Measurements from ENCODE around the gene GJA9.
A peak's percentile ranks its signal among the peaks of the same experiment; 100 is the strongest.
"Not testable (repeated sequence)": the region's sequence is repeated elsewhere in the genome, so short reads cannot be mapped to it uniquely, and the experiment has no call there.

The GJA9 gene

DNA sequence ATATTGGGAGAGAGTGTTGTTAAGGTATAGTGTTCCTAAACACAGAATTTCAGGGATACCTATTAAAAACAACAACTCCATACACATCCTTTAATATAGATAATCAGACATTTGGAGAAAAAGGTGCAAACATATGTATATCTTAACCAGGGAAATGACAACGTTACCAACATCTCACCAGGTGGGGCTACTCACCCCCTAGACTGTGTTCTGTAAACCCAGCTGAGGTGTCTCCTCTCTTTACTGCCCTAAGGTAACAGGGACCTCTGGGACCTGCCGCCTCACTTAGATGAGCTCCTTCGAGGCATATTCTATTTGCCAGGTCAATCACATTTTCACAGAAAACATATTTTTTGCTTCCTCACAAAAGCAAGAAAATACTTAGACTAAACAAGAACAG is 35.2 kb downstream of the GJA9 start:
- Histone ChIP-seq H3K36me3 (ENCODE audit: insufficient read depth, low read length) (peaks cover 63% of the 10 kb centered on the region), H3K4me3 (ENCODE audit: low read length) (no peak overlapping the region), H3K9ac (ENCODE audit: low read depth, low read length) (no peak overlapping the region), H3K9me3 (replicated peaks; ENCODE audit: low read length) (no peaks in the 10 kb centered on the region), H3K4me1 (ENCODE audit: control insufficient read depth, insufficient read depth, low read length) (no peaks in the 10 kb centered on the region), H3K4me2 (ENCODE audit: low read length) (no peak overlapping the region), H3K27me3 (ENCODE audit: control insufficient read depth, insufficient read depth, low read length) (no peaks in the 10 kb centered on the region)

DNA sequence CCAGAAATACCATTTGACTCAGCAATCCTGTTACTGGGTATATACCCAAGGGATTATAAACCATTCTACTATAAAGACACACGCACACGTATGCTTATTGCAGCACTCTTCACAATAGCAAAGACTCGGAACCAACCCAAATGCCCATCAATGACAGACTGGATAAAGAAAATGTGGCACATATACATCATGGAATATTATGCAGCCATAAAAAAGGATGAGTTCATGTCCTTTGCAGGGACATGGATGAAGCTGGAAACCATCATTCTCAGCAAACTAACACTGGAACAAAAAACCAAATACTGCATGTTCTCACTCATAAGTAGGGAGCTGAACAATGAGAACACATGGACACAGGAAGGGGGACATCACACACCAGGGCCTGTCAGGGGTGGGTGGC is 36.3 kb downstream of the GJA9 start:
- not testable (repeated sequence) for H3K27me3 ChIP-seq (ENCODE audit: control insufficient read depth, insufficient read depth, low read length); H3K9me3 ChIP-seq (replicated peaks; ENCODE audit: low read length); H3K4me3 ChIP-seq (ENCODE audit: low read length); H3K4me2 ChIP-seq (ENCODE audit: low read length); H3K4me1 ChIP-seq (ENCODE audit: control insufficient read depth, insufficient read depth, low read length); H3K9ac ChIP-seq (ENCODE audit: low read depth, low read length)
- peaks cover 60% of the 10 kb centered on the region for H3K36me3 ChIP-seq (ENCODE audit: insufficient read depth, low read length)

DNA sequence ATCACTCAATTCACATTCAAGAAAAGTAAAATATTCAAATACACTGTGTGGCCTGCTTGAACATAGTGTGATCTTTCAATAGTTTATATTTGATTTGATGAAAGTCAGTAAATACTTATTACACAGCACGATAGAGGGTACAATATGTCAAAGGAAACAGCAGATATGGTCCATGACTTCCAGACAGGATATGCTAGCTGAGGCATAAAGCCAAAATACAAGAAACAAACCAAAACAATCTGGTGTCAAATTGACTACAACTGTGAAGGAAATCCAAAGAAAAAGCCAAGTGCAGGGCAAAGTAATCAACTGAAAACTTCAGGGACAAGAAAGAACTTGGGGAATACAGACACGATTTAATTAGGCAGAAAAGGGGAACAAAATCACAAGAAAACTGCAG is 41.1 kb downstream of the GJA9 start:
- Histone ChIP-seq H3K4me2 (ENCODE audit: low read length) (no peak overlapping the region), H3K36me3 (ENCODE audit: insufficient read depth, low read length) (peaks cover 51% of the 10 kb centered on the region), H3K9ac (ENCODE audit: low read depth, low read length) (no peak overlapping the region), H3K9me3 (replicated peaks; ENCODE audit: low read length) (no peaks in the 10 kb centered on the region), H3K4me3 (ENCODE audit: low read length) (no peak overlapping the region), H3K4me1 (ENCODE audit: control insufficient read depth, insufficient read depth, low read length) (no peaks in the 10 kb centered on the region), H3K27me3 (ENCODE audit: control insufficient read depth, insufficient read depth, low read length) (no peaks in the 10 kb centered on the region)

DNA sequence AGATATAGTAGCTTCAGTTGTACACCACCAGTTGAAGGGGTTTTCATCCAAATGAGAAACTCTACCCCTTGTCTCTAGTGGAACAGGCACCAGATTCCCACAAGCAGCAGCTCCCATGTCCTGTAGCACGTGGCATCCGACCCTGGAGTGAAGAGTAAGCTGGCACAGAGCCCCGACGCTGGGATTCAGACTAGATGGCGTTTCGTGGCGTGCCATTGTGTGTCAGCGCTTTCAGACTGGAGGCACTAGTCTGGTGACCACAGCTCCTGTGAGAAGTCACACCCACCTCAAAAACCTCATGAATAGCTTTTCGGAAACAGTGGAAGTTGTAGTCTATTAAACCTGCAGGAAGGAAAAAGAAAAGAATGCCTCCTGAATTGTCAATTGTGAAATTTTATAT is 42.0 kb downstream of the GJA9 start:
- no peak overlapping the region for H3K4me2 ChIP-seq (ENCODE audit: low read length)
- no peaks in the 10 kb centered on the region for H3K27me3 ChIP-seq (ENCODE audit: control insufficient read depth, insufficient read depth, low read length)
- no peaks in the 10 kb centered on the region for H3K4me1 ChIP-seq (ENCODE audit: control insufficient read depth, insufficient read depth, low read length)
- no peaks in the 10 kb centered on the region for H3K9me3 ChIP-seq (replicated peaks; ENCODE audit: low read length)
- H3K36me3 ChIP-seq (ENCODE audit: insufficient read depth, low read length) = peaks cover 44% of the 10 kb centered on the region
- no peak overlapping the region for H3K4me3 ChIP-seq (ENCODE audit: low read length)
- H3K9ac ChIP-seq (ENCODE audit: low read depth, low read length) = no peak overlapping the region

DNA sequence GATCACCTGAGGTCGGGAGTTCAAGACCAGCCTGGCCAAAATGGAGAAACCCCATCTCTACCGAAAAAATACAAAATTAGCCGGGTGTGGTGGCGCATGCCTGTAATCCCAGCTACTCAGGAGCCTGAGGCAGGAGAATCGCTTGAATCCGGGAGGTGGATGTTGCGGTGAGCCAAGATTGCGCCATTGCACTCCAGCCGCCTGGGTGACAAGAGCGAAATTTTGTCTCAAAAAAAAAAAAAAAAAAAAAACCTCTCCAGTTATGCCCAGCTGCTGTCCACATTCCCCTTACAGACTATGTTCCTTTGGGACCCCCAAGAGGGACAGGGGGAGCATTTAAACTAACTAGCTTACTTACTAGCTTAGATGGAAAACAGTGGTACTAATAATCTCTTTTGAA is 45.1 kb downstream of the GJA9 start:
- H3K9ac ChIP-seq (ENCODE audit: low read depth, low read length); H3K9me3 ChIP-seq (replicated peaks; ENCODE audit: low read length); H3K4me2 ChIP-seq (ENCODE audit: low read length); H3K4me1 ChIP-seq (ENCODE audit: control insufficient read depth, insufficient read depth, low read length); H3K4me3 ChIP-seq (ENCODE audit: low read length): not testable (repeated sequence)
- H3K36me3 ChIP-seq (ENCODE audit: insufficient read depth, low read length) = peaks cover 28% of the 10 kb centered on the region
- peaks cover 18% of the 10 kb centered on the region for H3K27me3 ChIP-seq (ENCODE audit: control insufficient read depth, insufficient read depth, low read length)

DNA sequence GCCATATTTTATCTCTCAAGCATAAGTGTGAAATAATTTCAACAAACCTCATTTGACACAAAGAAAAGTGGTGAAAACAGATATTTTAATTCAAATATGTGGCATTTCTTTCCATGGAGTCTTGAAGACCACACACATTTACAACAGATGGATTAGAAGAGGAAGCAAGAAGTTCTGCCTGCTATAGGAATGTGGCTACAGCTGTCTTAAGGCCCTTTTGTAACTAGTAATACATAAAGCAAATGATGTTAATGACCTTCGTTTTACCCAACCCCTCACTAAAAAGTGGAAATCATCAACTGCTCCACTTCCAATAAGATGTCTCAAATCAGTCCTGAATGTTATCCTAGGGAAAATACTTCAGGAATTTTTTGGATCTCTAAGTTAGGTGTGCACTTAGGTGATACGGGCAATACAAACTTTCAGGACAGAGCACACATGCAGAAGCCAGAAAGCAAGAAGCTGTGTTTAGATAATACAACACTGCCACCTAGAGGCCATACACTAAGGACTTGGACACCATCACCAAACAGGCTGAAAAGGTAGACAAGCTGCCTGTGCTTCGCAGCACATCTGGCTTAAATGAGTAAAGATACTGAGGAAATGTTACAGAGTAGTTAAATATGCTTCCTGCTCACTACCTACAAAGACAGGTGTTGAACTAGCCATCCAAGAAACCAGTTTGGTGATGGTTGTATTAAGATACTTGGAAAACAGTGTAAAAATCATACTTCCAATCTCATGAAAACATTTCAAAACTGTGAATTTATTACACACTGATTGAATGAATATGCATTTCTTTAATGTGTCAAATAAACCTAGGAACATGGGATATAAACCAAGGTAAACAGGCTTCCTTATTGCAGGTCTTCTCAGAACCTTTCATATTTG is 46.2 kb downstream of the GJA9 start:
- H3K4me1 ChIP-seq (ENCODE audit: control insufficient read depth, insufficient read depth, low read length) = peaks cover 6% of the 10 kb centered on the region
- no peak overlapping the region for H3K9ac ChIP-seq (ENCODE audit: low read depth, low read length)
- peaks cover 26% of the 10 kb centered on the region for H3K27me3 ChIP-seq (ENCODE audit: control insufficient read depth, insufficient read depth, low read length)
- H3K4me3 ChIP-seq (ENCODE audit: low read length) = no peak overlapping the region
- H3K36me3 ChIP-seq (ENCODE audit: insufficient read depth, low read length) = peaks cover 22% of the 10 kb centered on the region
- no peaks in the 10 kb centered on the region for H3K9me3 ChIP-seq (replicated peaks; ENCODE audit: low read length)
- no peak overlapping the region for H3K4me2 ChIP-seq (ENCODE audit: low read length)

DNA sequence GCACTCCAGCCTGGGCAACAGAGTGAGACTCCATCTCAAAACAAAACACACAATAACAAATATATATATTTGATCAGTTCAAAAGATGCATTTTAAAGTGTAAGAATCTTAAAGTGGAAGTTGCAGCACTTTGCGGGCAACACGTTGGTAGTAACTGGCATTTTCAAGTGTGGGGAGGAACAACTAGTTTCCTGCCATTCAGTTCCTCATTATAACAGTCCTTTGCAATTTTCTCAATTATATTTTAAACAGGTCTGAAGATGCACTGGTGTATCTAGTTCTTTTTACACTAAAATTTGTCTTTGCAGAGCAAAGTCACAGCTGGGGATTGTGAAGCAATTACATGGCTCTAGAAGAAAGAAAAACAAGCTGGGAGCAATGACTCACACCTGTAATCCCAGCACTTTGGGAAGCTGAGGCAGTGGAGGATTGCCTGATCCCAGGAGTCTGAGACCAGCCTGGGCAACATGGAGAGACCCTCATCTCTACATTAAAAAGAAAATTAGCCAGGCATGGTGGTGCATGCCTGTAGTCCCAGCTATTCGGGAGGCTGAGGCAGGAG is 47.1 kb downstream of the GJA9 start:
- H3K9ac ChIP-seq (ENCODE audit: low read depth, low read length) = no peak overlapping the region
- H3K9me3 ChIP-seq (replicated peaks; ENCODE audit: low read length) = no peaks in the 10 kb centered on the region
- peaks cover 6% of the 10 kb centered on the region for H3K4me1 ChIP-seq (ENCODE audit: control insufficient read depth, insufficient read depth, low read length)
- peaks cover 34% of the 10 kb centered on the region for H3K27me3 ChIP-seq (ENCODE audit: control insufficient read depth, insufficient read depth, low read length)
- no peak overlapping the region for H3K4me3 ChIP-seq (ENCODE audit: low read length)
- H3K36me3 ChIP-seq (ENCODE audit: insufficient read depth, low read length) = peaks cover 18% of the 10 kb centered on the region
- no peak overlapping the region for H3K4me2 ChIP-seq (ENCODE audit: low read length)

DNA sequence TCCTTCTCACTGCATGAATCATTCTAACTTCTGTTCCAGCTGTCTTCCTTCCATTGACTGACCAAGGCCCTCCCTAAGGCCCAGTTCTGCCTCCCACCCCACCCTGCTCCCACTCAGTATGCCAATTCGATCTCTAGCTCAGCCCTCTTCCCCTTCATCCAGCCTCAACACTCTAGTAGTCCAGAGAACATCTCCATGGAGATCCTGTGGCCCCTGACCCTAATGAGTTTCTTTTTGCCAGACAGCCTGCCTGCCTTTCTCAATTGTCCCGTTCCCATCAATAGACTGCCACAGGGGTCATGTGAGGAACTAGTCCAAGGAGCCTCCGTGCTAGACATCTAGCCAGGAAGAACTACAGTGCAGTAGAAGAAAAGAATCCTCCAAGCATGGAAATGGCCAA is 48.2 kb downstream of the GJA9 start:
- no peak overlapping the region for H3K9ac ChIP-seq (ENCODE audit: low read depth, low read length)
- no peaks in the 10 kb centered on the region for H3K9me3 ChIP-seq (replicated peaks; ENCODE audit: low read length)
- H3K4me2 ChIP-seq (ENCODE audit: low read length) = no peak overlapping the region
- no peak overlapping the region for H3K4me3 ChIP-seq (ENCODE audit: low read length)
- peaks cover 7% of the 10 kb centered on the region for H3K36me3 ChIP-seq (ENCODE audit: insufficient read depth, low read length)
- peaks cover 6% of the 10 kb centered on the region for H3K4me1 ChIP-seq (ENCODE audit: control insufficient read depth, insufficient read depth, low read length)
- H3K27me3 ChIP-seq (ENCODE audit: control insufficient read depth, insufficient read depth, low read length) = peaks cover 38% of the 10 kb centered on the region

DNA sequence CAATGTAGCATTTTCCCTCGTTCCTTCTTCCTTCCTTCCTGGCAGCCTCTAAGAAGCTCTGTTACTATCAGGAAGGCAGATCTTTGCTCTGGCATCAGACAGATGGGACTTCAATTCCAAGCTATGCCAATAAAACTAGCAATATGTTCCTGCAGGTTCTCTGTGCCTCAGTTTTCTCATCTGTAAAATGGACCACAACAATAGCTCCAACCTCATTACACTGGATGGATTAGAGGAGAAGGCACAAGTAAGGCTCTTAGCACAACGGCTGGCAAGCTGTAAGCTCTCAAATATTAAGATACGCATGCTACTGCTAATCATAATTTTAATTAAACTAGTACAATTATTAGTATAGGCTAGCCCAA is 49.0 kb downstream of the GJA9 start:
- Histone ChIP-seq H3K27me3 (ENCODE audit: control insufficient read depth, insufficient read depth, low read length) (peaks cover 44% of the 10 kb centered on the region), H3K36me3 (ENCODE audit: insufficient read depth, low read length) (no peaks in the 10 kb centered on the region), H3K9ac (ENCODE audit: low read depth, low read length) (no peak overlapping the region), H3K4me2 (ENCODE audit: low read length) (peak overlapping the region; percentile 6), H3K4me3 (ENCODE audit: low read length) (no peak overlapping the region), H3K4me1 (ENCODE audit: control insufficient read depth, insufficient read depth, low read length) (peaks cover 6% of the 10 kb centered on the region), H3K9me3 (replicated peaks; ENCODE audit: low read length) (no peaks in the 10 kb centered on the region)

DNA sequence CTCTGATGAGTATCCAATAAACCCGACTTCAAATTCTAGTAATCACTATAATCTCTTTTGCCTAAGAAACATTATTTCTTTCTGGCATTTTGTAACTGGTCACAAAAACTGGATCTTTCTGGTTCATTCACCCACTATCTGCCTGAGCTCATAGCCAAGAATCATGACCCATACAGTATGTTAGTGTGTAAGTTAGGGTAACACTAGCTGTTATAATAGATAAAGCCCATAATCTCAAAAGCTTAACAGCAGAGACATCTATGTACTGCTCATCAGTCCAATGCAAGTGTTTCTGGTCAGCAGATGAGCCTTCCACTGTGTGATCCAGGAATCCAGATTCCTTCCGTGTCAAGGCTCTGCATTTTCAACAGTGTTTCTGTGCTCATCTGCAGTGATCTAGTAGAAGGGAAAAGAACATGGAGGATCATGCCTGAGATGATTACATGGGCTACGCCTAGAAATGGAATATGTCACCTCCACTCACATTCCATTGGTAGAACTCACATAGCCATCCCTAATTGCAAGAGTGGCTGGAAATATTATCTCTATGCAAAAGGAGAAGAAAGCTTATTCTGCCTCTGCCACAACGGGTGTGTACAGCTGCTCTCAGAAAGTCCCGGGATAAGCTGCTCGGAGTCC is 49.5 kb downstream of the GJA9 start:
- Histone ChIP-seq H3K36me3 (ENCODE audit: insufficient read depth, low read length) (no peaks in the 10 kb centered on the region), H3K9me3 (replicated peaks; ENCODE audit: low read length) (no peaks in the 10 kb centered on the region), H3K9ac (ENCODE audit: low read depth, low read length) (no peak overlapping the region), H3K4me2 (ENCODE audit: low read length) (peak overlapping the region; percentile 6), H3K4me3 (ENCODE audit: low read length) (no peak overlapping the region), H3K4me1 (ENCODE audit: control insufficient read depth, insufficient read depth, low read length) (peaks cover 6% of the 10 kb centered on the region), H3K27me3 (ENCODE audit: control insufficient read depth, insufficient read depth, low read length) (peaks cover 47% of the 10 kb centered on the region)

DNA sequence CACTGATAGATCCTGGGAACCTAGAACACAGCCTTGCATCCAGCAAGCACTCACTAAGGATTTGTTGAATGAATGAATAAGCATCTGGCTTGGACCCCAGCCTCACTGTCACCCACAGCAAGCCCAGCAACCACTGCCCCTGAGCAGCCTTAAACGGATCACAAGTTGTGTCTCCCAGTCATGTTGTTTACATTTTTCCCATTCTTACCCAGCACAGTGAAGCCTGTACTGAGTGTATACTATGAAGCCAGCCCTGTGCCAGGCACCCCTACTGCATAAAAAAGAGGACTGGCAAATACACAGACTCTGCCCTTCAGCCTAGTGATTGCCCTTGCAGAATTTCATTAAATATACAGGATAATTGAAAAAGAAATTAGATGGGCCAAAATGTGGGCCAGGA is 52.0 kb downstream of the GJA9 start:
- Histone ChIP-seq H3K4me1 (ENCODE audit: control insufficient read depth, insufficient read depth, low read length) (peaks cover 6% of the 10 kb centered on the region), H3K27me3 (ENCODE audit: control insufficient read depth, insufficient read depth, low read length) (peaks cover 71% of the 10 kb centered on the region), H3K9me3 (replicated peaks; ENCODE audit: low read length) (no peaks in the 10 kb centered on the region), H3K4me3 (ENCODE audit: low read length) (no peak overlapping the region), H3K9ac (ENCODE audit: low read depth, low read length) (no peak overlapping the region), H3K36me3 (ENCODE audit: insufficient read depth, low read length) (no peaks in the 10 kb centered on the region), H3K4me2 (ENCODE audit: low read length) (no peak overlapping the region)
